ENCODE data around the gene RNASE7. TPM values are rescaled to one million over a fixed set of nuclear protein-coding genes. Genes with fewer than 3 reads are reported as not detected.
"Not testable (repeated sequence)": the region's sequence is repeated elsewhere in the genome, so short reads cannot be mapped to it uniquely, and the experiment has no call there.

Gene RNASE7
- total RNA-seq, 1 donor from 2014 or later: not detected

GRCh38 chr14:21023174-21023573 is 19.0 kb upstream of the RNASE7 start:
- no peak for DNase-seq (ENCODE audit: extremely low read depth, low read depth, low spot score)

GRCh38 chr14:21023817-21024584 is 18.2 kb upstream of the RNASE7 start:
- DNase-seq (ENCODE audit: extremely low read depth, low read depth, low spot score): no peak

- DNase-seq (ENCODE audit: extremely low read depth, low read depth, low spot score): no peak
These were observed 17.4 kb upstream of the RNASE7 start, which contains the start of gene NDRG2 for GRCh38 chr14:21024585-21025370. TSS of gene NDRG2 (minus strand) at chr14:21025061. CDS start at chr14:21023315, 1,746 bp downstream.

GRCh38 chr14:21025371-21026273 is 16.5 kb upstream of the RNASE7 start:
- no peak for DNase-seq (ENCODE audit: extremely low read depth, low read depth, low spot score)

- DNase-seq (ENCODE audit: extremely low read depth, low read depth, low spot score): no peak
These were observed 15.7 kb upstream of the RNASE7 start for GRCh38 chr14:21026274-21026987.

- DNase-seq (ENCODE audit: extremely low read depth, low read depth, low spot score): no peak
These were observed 15.2 kb upstream of the RNASE7 start for GRCh38 chr14:21026988-21027315.

- no peak for DNase-seq (ENCODE audit: extremely low read depth, low read depth, low spot score)
These were observed 12.2 kb upstream of the RNASE7 start, which contains the start of gene TPPP2 for GRCh38 chr14:21029917-21030316. TSS of gene TPPP2 (plus strand) at chr14:21030217. CDS start at chr14:21030582, 365 bp downstream.

- no peak for DNase-seq (ENCODE audit: extremely low read depth, low read depth, low spot score)
These were observed 11.6 kb upstream of the RNASE7 start for GRCh38 chr14:21030531-21030930.

GRCh38 chr14:21032326-21033132 is 9.6 kb upstream of the RNASE7 start:
- DNase-seq (ENCODE audit: extremely low read depth, low read depth, low spot score): no peak

- DNase-seq (ENCODE audit: extremely low read depth, low read depth, low spot score): no peak
These were observed 8.9 kb upstream of the RNASE7 start for GRCh38 chr14:21033133-21033698.

- no peak for DNase-seq (ENCODE audit: extremely low read depth, low read depth, low spot score)
These were observed 7.5 kb upstream of the RNASE7 start, which contains the start of gene RNASE13 for GRCh38 chr14:21034707-21035106. TSS of gene RNASE13 (minus strand) at chr14:21034807. CDS start at chr14:21034288, 519 bp downstream.

- no peak for DNase-seq (ENCODE audit: extremely low read depth, low read depth, low spot score)
These were observed 5.4 kb upstream of the RNASE7 start for GRCh38 chr14:21036751-21037150.

GRCh38 chr14:21037156-21037555 is 5.0 kb upstream of the RNASE7 start:
- no peak for DNase-seq (ENCODE audit: extremely low read depth, low read depth, low spot score)

- DNase-seq (ENCODE audit: extremely low read depth, low read depth, low spot score): no peak
These were observed 3.4 kb upstream of the RNASE7 start for GRCh38 chr14:21038441-21039422.

- DNase-seq (ENCODE audit: extremely low read depth, low read depth, low spot score): peak; percentile 27
These were observed 2.4 kb upstream of the RNASE7 start for GRCh38 chr14:21039585-21040369.

- DNase-seq (ENCODE audit: extremely low read depth, low read depth, low spot score): no peak
These were observed 1.7 kb upstream of the RNASE7 start for GRCh38 chr14:21040370-21040925.

GRCh38 chr14:21040941-21041340 is 1.2 kb upstream of the RNASE7 start:
- not testable (repeated sequence) for DNase-seq (ENCODE audit: extremely low read depth, low read depth, low spot score)

Measured in glomerular endothelial cell (primary cell).